ENCODE data around the gene GGNBP2.

The GGNBP2 gene

GRCh38 chr17:36523113-36523512 lies 21.6 kb upstream of the GGNBP2 start:
- no peak for DNase-seq

- DNase-seq: no peak
Measured at GRCh38 chr17:36524428-36524876, 20.3 kb upstream of the GGNBP2 start.

GRCh38 chr17:36525113-36525512 lies 19.6 kb upstream of the GGNBP2 start:
- DNase-seq: no peak

- DNase-seq: no peak
Measured at GRCh38 chr17:36525888-36526287, 18.8 kb upstream of the GGNBP2 start.

- no peak for DNase-seq
Measured at GRCh38 chr17:36527621-36528250, 17.0 kb upstream of the GGNBP2 start.

- no peak for DNase-seq
Measured at GRCh38 chr17:36529121-36529520, 15.6 kb upstream of the GGNBP2 start.

- no peak for DNase-seq
Measured at GRCh38 chr17:36532435-36532975, 12.2 kb upstream of the GGNBP2 start.

GRCh38 chr17:36533935-36534839 lies 10.5 kb upstream of the GGNBP2 start:
- peak; percentile 35 for DNase-seq

- peak; percentile 96 for DNase-seq
Measured at GRCh38 chr17:36534840-36535668, 9.7 kb upstream of the GGNBP2 start, which contains the start of the genes MYO19 and PIGW. Gene MYO19, minus strand, starts transcription at chr17:36534868. Its CDS starts 2,330 bp downstream, at chr17:36532538. Gene PIGW, plus strand, starts transcription at chr17:36534987. Its CDS starts 2,115 bp downstream, at chr17:36537102.

GRCh38 chr17:36535669-36536081 lies 9.0 kb upstream of the GGNBP2 start:
- DNase-seq: no peak

- no peak for DNase-seq
Measured at GRCh38 chr17:36540696-36541095, 4.0 kb upstream of the GGNBP2 start.

GRCh38 chr17:36542755-36543154 lies 2.0 kb upstream of the GGNBP2 start:
- no peak for DNase-seq

GRCh38 chr17:36544044-36544306 lies 744 bp upstream of the GGNBP2 start:
- peak; percentile 58 for DNase-seq

- no peak for DNase-seq
Measured at GRCh38 chr17:36545077-36545464, 352 bp downstream of the GGNBP2 start.

- peak; percentile 97 for DNase-seq
Measured at GRCh38 chr17:36545465-36546417, 1.0 kb downstream of the GGNBP2 start.

- DNase-seq: peak; percentile 23
Measured at GRCh38 chr17:36546418-36547093, 1.8 kb downstream of the GGNBP2 start.

- no peak for DNase-seq
Measured at GRCh38 chr17:36547776-36548175, 3.1 kb downstream of the GGNBP2 start.

- peak; percentile 16 for DNase-seq
Measured at GRCh38 chr17:36550491-36551417, 6.0 kb downstream of the GGNBP2 start.

- no peak for DNase-seq
Measured at GRCh38 chr17:36553459-36553858, 8.7 kb downstream of the GGNBP2 start.

- no peak for DNase-seq
Measured at GRCh38 chr17:36566081-36566480, 21.4 kb downstream of the GGNBP2 start.
